ENCODE data around the gene UPF1.
"Not testable (repeated sequence)": the region's sequence is repeated elsewhere in the genome, so short reads cannot be mapped to it uniquely, and the experiment has no call there.

UPF1 gene

DNA sequence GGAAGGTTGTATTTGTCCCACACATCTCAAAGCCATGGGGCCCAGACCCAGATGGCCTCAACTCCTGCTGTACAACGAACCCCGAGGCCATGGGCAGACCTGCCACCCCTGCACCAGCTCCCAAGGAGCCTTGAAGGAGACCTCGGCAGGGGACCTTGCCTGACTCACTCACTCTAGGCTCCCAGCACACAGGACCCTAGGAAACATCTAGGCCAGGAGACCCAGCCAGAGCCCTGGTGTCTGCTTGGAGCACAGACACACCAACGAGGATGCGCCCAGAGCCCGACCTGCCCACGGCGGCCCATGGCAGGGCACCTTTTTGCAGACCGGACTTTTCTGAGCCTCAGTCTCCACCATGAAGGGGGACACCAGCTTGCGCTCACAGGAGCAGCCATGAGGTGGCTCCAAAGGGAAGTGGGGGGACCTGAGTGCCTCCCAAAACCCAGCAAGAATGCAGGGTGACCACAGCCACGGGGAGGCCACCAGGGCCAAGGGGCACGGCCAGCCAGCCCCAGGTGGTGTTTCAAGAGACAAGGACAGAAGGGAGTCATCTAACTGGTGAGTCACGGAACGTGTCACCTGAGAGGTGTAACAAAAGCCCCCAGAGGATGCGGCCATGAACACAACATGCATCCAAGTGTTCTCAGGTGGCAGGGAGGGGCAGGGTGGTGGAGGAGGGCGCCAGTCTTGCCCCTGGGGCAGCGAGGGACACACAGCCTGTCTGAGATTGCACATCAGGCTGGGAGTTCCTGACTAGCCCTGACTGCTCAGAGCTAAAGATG, 69.1 kb downstream of the UPF1 start:
- no peak for DNase-seq (ENCODE audit: low read depth)
- TF ChIP-seq, protein P1, sequence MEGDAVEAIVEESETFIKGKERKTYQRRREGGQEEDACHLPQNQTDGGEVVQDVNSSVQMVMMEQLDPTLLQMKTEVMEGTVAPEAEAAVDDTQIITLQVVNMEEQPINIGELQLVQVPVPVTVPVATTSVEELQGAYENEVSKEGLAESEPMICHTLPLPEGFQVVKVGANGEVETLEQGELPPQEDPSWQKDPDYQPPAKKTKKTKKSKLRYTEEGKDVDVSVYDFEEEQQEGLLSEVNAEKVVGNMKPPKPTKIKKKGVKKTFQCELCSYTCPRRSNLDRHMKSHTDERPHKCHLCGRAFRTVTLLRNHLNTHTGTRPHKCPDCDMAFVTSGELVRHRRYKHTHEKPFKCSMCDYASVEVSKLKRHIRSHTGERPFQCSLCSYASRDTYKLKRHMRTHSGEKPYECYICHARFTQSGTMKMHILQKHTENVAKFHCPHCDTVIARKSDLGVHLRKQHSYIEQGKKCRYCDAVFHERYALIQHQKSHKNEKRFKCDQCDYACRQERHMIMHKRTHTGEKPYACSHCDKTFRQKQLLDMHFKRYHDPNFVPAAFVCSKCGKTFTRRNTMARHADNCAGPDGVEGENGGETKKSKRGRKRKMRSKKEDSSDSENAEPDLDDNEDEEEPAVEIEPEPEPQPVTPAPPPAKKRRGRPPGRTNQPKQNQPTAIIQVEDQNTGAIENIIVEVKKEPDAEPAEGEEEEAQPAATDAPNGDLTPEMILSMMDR (conservative IDR thresholded peaks at IDR 0.05; ENCODE audit: low read length) = no peak
- H3K4me3 ChIP-seq (ENCODE audit: low read length) = no peak overlapping the region

DNA sequence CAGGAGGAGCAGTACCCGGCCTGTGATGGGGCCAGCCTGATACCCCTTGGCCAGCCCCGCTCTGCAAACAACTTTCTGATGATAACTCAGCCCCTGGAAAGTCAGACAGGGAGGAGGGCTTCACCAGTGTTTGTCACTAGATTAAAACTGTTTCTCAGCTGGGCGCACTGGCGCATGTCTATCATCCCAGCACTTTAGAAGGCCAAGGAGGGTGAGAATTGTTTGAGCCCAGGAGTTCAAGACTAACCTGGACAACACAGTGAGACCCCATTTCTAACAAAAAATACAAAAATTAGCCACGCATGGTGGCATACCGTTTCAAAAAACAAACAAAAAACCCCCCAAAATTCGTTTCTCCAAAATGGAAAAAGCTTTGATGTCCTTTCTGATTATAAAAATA, 69.7 kb downstream of the UPF1 start:
- no peak overlapping the region for H3K4me3 ChIP-seq (ENCODE audit: low read length)
- no peak for DNase-seq (ENCODE audit: low read depth)
- TF ChIP-seq, protein P1 (conservative IDR thresholded peaks at IDR 0.05; ENCODE audit: low read length) = no peak

DNA sequence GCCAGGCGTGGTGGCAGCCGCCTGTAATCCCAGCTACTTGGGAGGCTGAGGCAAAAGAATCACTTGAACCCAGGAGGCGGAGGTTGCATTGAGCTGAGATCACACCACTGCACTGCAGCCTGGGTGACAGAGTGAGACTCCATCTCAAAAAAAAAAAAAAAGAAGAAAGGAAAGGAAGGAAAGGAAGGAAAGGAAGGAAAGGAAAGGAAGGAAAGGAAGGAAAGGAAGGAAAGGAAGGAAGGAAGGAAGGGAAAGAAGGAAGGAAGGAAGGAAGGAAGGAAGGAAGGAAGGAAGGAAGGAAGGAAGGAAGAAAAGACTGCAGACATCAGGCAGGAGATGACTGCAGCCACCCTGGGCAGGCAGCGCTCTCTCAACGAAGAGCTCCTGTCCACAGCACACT, 70.8 kb downstream of the UPF1 start:
- H3K4me3 ChIP-seq (ENCODE audit: low read length); DNase-seq (ENCODE audit: low read depth): not testable (repeated sequence)

DNA sequence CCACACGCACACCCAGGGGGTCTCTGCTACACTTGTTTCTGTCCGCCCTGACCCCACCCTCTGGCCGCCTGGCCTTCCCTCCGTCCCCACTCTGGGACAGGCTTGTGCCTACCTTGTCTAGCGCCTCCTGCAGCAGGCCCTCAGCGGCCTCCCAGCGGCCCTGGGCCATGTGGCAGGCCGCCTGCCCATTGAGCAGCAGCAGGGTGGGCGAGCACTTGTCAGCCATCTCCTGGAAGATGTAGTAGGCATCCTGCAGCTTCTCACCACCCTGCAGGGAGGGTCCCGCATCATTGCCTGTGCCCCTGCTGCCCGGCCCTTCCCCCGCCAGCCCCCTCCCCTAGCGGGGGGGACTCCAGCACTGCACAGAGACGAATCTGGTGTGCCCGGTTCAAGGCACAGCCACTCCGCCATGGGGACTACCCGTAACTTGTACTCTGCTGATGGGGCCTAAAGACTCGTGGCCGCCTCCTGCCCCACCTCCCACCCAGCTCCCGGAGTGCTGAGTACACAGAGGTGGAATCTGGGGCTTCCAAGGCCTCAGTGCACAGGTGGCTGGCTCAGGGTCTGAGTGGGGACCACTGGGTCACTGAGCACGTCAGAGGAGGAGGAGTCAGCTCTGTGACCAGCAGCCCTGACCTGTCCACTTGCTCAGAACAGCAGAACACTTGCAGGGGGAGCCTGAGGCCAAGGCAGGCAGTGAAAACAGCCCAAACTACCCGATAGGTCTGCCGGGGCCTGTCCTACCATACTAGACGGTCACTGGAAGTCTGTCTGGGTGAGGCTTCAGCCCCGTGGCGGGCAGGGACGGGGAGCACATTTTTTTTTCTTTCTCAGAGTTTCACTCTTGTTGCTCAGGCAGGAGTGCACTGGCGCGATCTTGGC, 71.6 kb downstream of the UPF1 start:
- no peak for DNase-seq (ENCODE audit: low read depth)
- TF ChIP-seq, protein P1 (conservative IDR thresholded peaks at IDR 0.05; ENCODE audit: low read length) = no peak
- H3K4me3 ChIP-seq (ENCODE audit: low read length) = no peak overlapping the region

DNA sequence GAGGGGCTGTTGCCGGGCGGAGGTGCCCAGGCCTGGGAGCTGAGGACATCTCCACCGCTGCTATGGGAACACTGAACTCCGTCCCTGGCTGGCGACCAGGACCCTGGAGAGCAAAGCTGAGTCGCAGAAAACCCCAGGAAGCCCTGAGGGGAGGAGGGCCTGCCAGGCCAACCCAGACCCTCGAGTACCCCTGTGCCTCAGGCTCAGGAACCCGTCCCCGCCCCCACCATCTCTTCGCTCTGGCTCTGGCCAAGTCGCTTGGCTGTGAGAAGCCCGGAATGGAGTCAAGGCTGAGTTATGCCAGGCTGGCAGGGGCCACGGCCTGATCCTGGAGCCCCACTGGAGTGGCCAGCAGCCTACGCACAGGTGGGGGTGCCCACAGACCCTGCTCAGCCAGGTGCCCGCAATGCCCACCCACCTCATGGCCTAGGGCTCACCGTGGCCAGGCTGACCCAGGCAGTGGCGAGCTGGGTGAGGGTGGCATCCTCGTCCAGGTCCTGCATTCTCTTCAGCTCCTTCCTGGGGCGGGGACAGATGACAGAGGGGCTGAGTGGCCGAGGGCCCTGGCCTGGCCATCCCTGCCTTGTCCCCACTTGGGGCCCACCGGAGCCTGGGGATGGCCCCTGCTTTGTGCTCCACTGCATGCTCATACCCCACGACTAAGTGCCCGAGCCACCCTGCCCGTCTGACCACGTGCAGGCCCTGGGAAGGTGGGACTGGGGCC, 72.7 kb downstream of the UPF1 start:
- H3K4me3 ChIP-seq (ENCODE audit: low read length) = no peak overlapping the region
- DNase-seq (ENCODE audit: low read depth) = no peak
- TF ChIP-seq, protein P1 (conservative IDR thresholded peaks at IDR 0.05; ENCODE audit: low read length) = no peak

DNA sequence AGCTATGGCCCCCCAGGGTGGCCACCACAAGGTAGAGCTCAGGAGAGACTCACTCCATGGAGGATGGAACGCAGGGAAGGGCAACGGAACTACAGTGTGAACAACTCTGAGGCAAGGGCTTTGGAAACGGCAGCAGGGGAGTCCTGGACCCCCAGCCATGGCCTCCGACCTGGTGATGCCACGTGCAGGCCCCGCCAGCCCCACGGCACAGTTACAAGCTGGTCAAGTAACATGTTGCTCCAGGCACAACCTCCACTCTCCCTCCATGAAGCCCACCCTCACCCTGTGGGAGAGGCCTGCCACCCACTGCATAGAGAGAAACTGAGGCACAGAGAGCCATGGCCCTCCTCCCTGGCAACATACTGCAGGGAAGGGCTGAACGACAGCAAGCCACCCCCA, 73.3 kb downstream of the UPF1 start:
- H3K4me3 ChIP-seq (ENCODE audit: low read length) = no peak overlapping the region
- no peak for DNase-seq (ENCODE audit: low read depth)
- TF ChIP-seq, protein P1 (conservative IDR thresholded peaks at IDR 0.05; ENCODE audit: low read length) = no peak

DNA sequence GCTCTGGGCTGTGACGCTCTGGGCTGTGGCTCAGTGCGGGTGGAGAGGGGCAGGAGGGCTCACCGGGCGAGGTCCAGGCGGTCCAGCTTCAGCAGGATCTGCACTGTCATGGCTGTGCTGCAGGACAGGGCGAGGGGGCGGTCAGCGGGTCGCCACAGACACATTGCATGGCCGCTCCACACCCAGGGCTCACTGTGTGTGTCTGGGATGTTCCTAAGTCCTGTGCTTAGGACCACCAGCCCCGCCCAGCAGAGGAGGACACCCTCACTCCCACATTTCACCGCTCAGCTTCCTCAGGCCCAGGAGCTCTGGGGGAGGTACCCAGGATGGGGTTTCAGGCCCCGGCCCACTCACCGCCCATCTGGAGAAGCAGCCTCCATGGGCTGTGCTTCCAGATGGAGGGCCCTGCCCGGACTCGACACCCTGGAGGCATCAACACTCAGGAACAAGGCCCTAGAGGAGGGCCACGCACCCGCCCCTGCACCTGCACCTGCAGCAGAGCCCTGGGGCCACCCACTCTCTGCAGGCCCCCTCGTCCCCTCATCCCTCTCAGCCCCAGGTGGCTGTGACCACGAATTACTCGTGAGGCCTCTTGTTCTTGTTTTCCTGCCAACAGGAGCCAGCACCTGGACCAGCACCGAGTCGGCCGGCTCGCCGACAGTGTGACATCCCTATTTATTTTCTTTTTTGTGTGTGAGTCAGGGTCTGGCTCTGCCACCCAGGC, 73.9 kb downstream of the UPF1 start:
- no peak for DNase-seq (ENCODE audit: low read depth)
- no peak overlapping the region for H3K4me3 ChIP-seq (ENCODE audit: low read length)
- TF ChIP-seq, protein P1 (conservative IDR thresholded peaks at IDR 0.05; ENCODE audit: low read length) = no peak
